Activated CD8-positive, alpha-beta T cell treated with anti-CD3 and anti-CD28 coated beads for 36 hours (primary cell): ENCODE measurements around the gene PODNL1. TPM values are rescaled to one million over a fixed set of nuclear protein-coding genes. Genes with fewer than 3 reads are reported as not detected.
"Not testable (repeated sequence)": the region's sequence is repeated elsewhere in the genome, so short reads cannot be mapped to it uniquely, and the experiment has no call there.

ENCODE experiments used
- ATAC-seq: fragments of 200-7000 bp; cut with Tn5 transposase; one replicate; pipeline ENCODE4 v1.10.0; 2021; ENCODE audit warnings: mild to moderate bottlenecking, moderate library complexity
- CTCF ChIA-PET: fragments of 350-600 bp; sonication (Branson Sonifier 250); formaldehyde crosslinking; loops from one replicate; lab custom pipeline; 2021; ENCODE audit warnings: antibody characterized with exemption; lab: Charles Lee
- POLR2A ChIA-PET: fragments of 350-600 bp; sonication (Branson Sonifier 250); formaldehyde crosslinking; loops from one replicate; lab custom pipeline; 2021; ENCODE audit warnings: antibody characterized with exemption; lab: Charles Lee
- DNase-seq: peaks from one replicate; pipeline ENCODE4 v3.0.0-alpha.2; 2020
- H3K27ac Mint-ChIP-seq: one replicate; pipeline ENCODE4 v1.8.0; 2021; ENCODE audit warnings: mild to moderate bottlenecking, mixed read lengths
- H3K27me3 Mint-ChIP-seq: one replicate; pipeline ENCODE4 v1.8.0; 2021; ENCODE audit warnings: mixed read lengths
- H3K36me3 Mint-ChIP-seq: one replicate; pipeline ENCODE4 v1.8.0; 2021; ENCODE audit warnings: low read depth, mixed read lengths
- H3K4me1 Mint-ChIP-seq: one replicate; pipeline ENCODE4 v1.8.0; 2021; ENCODE audit warnings: low read depth, mixed read lengths
- H3K4me3 Mint-ChIP-seq: one replicate; pipeline ENCODE4 v1.8.0; 2021; ENCODE audit warnings: mild to moderate bottlenecking, moderate library complexity, mixed read lengths
- H3K9me3 Mint-ChIP-seq: one replicate; pipeline ENCODE4 v1.8.0; 2021; ENCODE audit warnings: mixed read lengths
- CTCF ChIP-seq: fragments of 200-600 bp; IDR thresholded peaks from one replicate; pipeline ENCODE4 v1.8.0; 2022; ENCODE audit warnings: antibody characterized with exemption, mild to moderate bottlenecking
- intact Hi-C: fragments of 100-400 bp; cut with micrococcal nuclease; formaldehyde crosslinking; loops from one replicate; pipeline ENCODE4 v1.10.0; 2022
- total RNA-seq, 2 experiments: library from RNA; stranded (reverse); gene quantifications; one replicate each; pipeline ENCODE4 v1.2.3, GENCODE V29; 2021

The PODNL1 gene
- total RNA-seq, 2 experiments from 2014 or later = not detected

GRCh38 chr19:13975870-13976269, 37.7 kb upstream of the PODNL1 start:
- Mint-ChIP-seq H3K27ac (no peak overlapping the region), H3K4me1 (peaks cover 14% of the 10 kb centered on the region), H3K27me3 (no peaks in the 10 kb centered on the region), H3K4me3 (no peak overlapping the region), H3K36me3 (peaks cover 7% of the 10 kb centered on the region), H3K9me3 (no peaks in the 10 kb centered on the region)
- TF ChIP-seq CTCF = no peak
- DNase-seq (no peak), ATAC-seq (no peak)
- intact Hi-C loops = no loop called here
- ChIA-PET POLR2A (interaction anchor here (1.7 kb wide), 1 partner anchor 9 kb away, joined by 7 read pairs; no protein-coding TSS in a partner anchor), CTCF (no interaction called here)

GRCh38 chr19:13974073-13974472, 35.9 kb upstream of the PODNL1 start:
- peaks cover 9% of the 10 kb centered on the region for H3K36me3 Mint-ChIP-seq
- ATAC-seq (peak; percentile 72), DNase-seq (peak; percentile 67)
- peaks cover 8% of the 10 kb centered on the region for H3K4me1 Mint-ChIP-seq
- intact Hi-C loops = no loop called here
- no peaks in the 10 kb centered on the region for H3K9me3 Mint-ChIP-seq
- TF ChIP-seq CTCF = no peak
- H3K4me3 Mint-ChIP-seq = no peak overlapping the region
- ChIA-PET CTCF (no interaction called here), POLR2A (interaction anchor here (0.9 to 1.2 kb wide), 4 partner anchors 11 to 73 kb away, joined by 3 to 5 read pairs (median 3); partner anchors contain the start of gene IL27RA)
- H3K27ac Mint-ChIP-seq = peak overlapping the region; percentile 71
- no peaks in the 10 kb centered on the region for H3K27me3 Mint-ChIP-seq

GRCh38 chr19:13973479-13973878, 35.3 kb upstream of the PODNL1 start:
- H3K9me3 Mint-ChIP-seq, DNase-seq, CTCF ChIA-PET, ATAC-seq, H3K27me3 Mint-ChIP-seq, H3K4me3 Mint-ChIP-seq, H3K27ac Mint-ChIP-seq, H3K4me1 Mint-ChIP-seq, intact Hi-C loops: not testable (repeated sequence)
- H3K36me3 Mint-ChIP-seq = peaks cover 11% of the 10 kb centered on the region
- POLR2A ChIA-PET = interaction anchor here (0.9 to 1.0 kb wide), 2 partner anchors 10 to 58 kb away, joined by 3 to 5 read pairs; partner anchors contain the start of gene IL27RA

- ChIA-PET POLR2A (interaction anchor here (1.6 kb wide), 1 partner anchor 20 kb away, joined by 6 read pairs; the partner anchor contains the start of gene DCAF15), CTCF (interaction anchor here (0.6 to 1.4 kb wide), 3 partner anchors 11 to 76 kb away, joined by 3 read pairs; partner anchors contain the start of gene IL27RA)
- TF ChIP-seq CTCF = no peak
- intact Hi-C loops = no loop called here
- Mint-ChIP-seq H3K4me1 (peaks cover 8% of the 10 kb centered on the region), H3K9me3 (no peaks in the 10 kb centered on the region), H3K4me3 (no peak overlapping the region), H3K27me3 (no peaks in the 10 kb centered on the region), H3K27ac (no peak overlapping the region), H3K36me3 (peaks cover 11% of the 10 kb centered on the region)
- no peak for DNase-seq
- ATAC-seq = no peak
These were observed 34.3 kb upstream of the PODNL1 start for GRCh38 chr19:13972368-13973155.

GRCh38 chr19:13971868-13972267, 33.7 kb upstream of the PODNL1 start:
- ChIA-PET POLR2A (interaction anchor here (0.7 to 1.6 kb wide), 2 partner anchors 19 to 27 kb away, joined by 3 to 6 read pairs; partner anchors contain the start of gene DCAF15), CTCF (interaction anchor here (0.6 to 1.8 kb wide), 4 partner anchors 11 to 87 kb away, joined by 3 to 6 read pairs (median 3); partner anchors contain the start of gene IL27RA)
- peaks cover 11% of the 10 kb centered on the region for H3K36me3 Mint-ChIP-seq
- H3K27ac Mint-ChIP-seq, H3K27me3 Mint-ChIP-seq, ATAC-seq, H3K9me3 Mint-ChIP-seq, H3K4me1 Mint-ChIP-seq, DNase-seq, H3K4me3 Mint-ChIP-seq, intact Hi-C loops: not testable (repeated sequence)
